HepG2 (cell line): ENCODE measurements around the gene SEC23IP. TPM values are rescaled to one million over a fixed set of nuclear protein-coding genes. Genes with fewer than 3 reads are reported as not detected.

Source experiments
- ATF7-NPFF ChIP-seq: sonication (generic); formaldehyde crosslinking; IDR thresholded peaks from 2 replicates; pipeline ENCODE4 v1.8.1; 2023; ENCODE audit warnings: mild to moderate bottlenecking, low read depth, missing genetic modification reagents, moderate library complexity
- ESRRA ChIP-seq: sonication (generic); formaldehyde crosslinking; IDR thresholded peaks from 2 replicates; pipeline ENCODE4 v1.5.1; 2020; ENCODE audit warnings: mild to moderate bottlenecking, low read depth, missing genetic modification reagents
- FLYWCH1 ChIP-seq: sonication (generic); formaldehyde crosslinking; IDR thresholded peaks from 2 replicates; pipeline ENCODE4 v1.8.1; 2023; ENCODE audit warnings: mild to moderate bottlenecking, missing genetic modification reagents
- HDAC1 ChIP-seq: sonication (generic); formaldehyde crosslinking; IDR thresholded peaks from 2 replicates; pipeline ENCODE4 v1.5.1; 2020; ENCODE audit warnings: mild to moderate bottlenecking, missing genetic modification reagents
- MYNN ChIP-seq: sonication (generic); formaldehyde crosslinking; IDR thresholded peaks from 2 replicates; pipeline ENCODE4 v1.4.0; 2020; ENCODE audit warnings: mild to moderate bottlenecking, low read depth, missing genetic modification reagents
- NFE2L2 ChIP-seq: fragments of 150-350 bp; IDR thresholded peaks from 2 replicates; pipeline ENCODE4 v1.6.1; 2014; ENCODE audit warnings: low read length
- PCBP1 ChIP-seq: fragments of 200-400 bp; formaldehyde crosslinking; IDR thresholded peaks from 2 replicates; pipeline ENCODE4 v1.6.1; 2017; ENCODE audit warnings: mild to moderate bottlenecking, low read depth, low read length, borderline replicate concordance
- RARG ChIP-seq: sonication (generic); formaldehyde crosslinking; IDR thresholded peaks from 2 replicates; pipeline ENCODE4 v1.4.0; 2020; ENCODE audit warnings: low read depth, mild to moderate bottlenecking, missing genetic modification reagents
- RCOR2 ChIP-seq: IDR thresholded peaks from 2 replicates; pipeline ENCODE4 v1.6.1; 2016; ENCODE audit warnings: missing biosample characterization, missing genetic modification reagents
- TEAD2 ChIP-seq: sonication (generic); formaldehyde crosslinking; IDR thresholded peaks from 2 replicates; pipeline ENCODE4 v1.9.0; 2021; ENCODE audit warnings: missing genetic modification reagents
- THAP11 ChIP-seq: IDR thresholded peaks from 2 replicates; pipeline ENCODE4 v1.6.1; 2016; ENCODE audit warnings: missing biosample characterization, missing genetic modification reagents
- TOPORS ChIP-seq: sonication (generic); formaldehyde crosslinking; IDR thresholded peaks from 2 replicates; pipeline ENCODE4 v1.8.0; 2023; ENCODE audit warnings: mild to moderate bottlenecking, missing genetic modification reagents
- ZNF17 ChIP-seq: sonication (generic); formaldehyde crosslinking; IDR thresholded peaks from 2 replicates; pipeline ENCODE4 v1.5.0; 2020; ENCODE audit warnings: mild to moderate bottlenecking, missing genetic modification reagents
- ZNF546 ChIP-seq: sonication (generic); formaldehyde crosslinking; conservative IDR thresholded peaks from 2 replicates; pipeline ENCODE4 v1.8.1; 2023; ENCODE audit warnings: mild to moderate bottlenecking, missing genetic modification reagents
- ZNF737 ChIP-seq: sonication (generic); formaldehyde crosslinking; IDR thresholded peaks from 2 replicates; pipeline ENCODE4 v1.5.0; 2020; ENCODE audit warnings: missing genetic modification reagents, mild to moderate bottlenecking, borderline replicate concordance
- ZNF773 ChIP-seq: sonication (generic); formaldehyde crosslinking; IDR thresholded peaks from 2 replicates; pipeline ENCODE4 v1.4.0; 2020; ENCODE audit warnings: missing genetic modification reagents, borderline replicate concordance
- ZSCAN31 ChIP-seq: sonication (generic); formaldehyde crosslinking; IDR thresholded peaks from 2 replicates; pipeline ENCODE4 v1.5.0; 2020; ENCODE audit warnings: low read depth, mild to moderate bottlenecking, missing genetic modification reagents
- polyA plus RNA-seq, 8 experiments: library from polyadenylated mRNA; depleted of rRNA in 3 of 8; stranded (reverse) in 7 of 8; unstranded in 1 of 8; fragments of >200 nt; fragmentation: Illumina TruSeq in 4 of 8; extraction: Trizol in 4 of 8; gene quantifications; 2 replicates each; pipeline versions ENCODE4 v1.2.1 to v1.2.3, GENCODE V29; 2011 to 2016; ENCODE audit warnings: low read depth in 4 of 8, missing spikeins in 1 of 8, mixed read lengths in 1 of 8; ENCODE audit not compliant: insufficient read depth in 1 of 8
- total RNA-seq, 5 experiments: library from RNA; depleted of rRNA; stranded (reverse); fragments of >200 nt; fragmentation: Illumina TruSeq; extraction: Trizol; gene quantifications; 2 replicates each; pipeline ENCODE4 v1.2.3, GENCODE V29; 2016; ENCODE audit warnings: low read depth in 1 of 5
- TF ChIP-seq, protein P1 (sequence below), 2 experiments: sonication (generic) in 1 of 2; formaldehyde crosslinking in 1 of 2; IDR thresholded peaks; 2 replicates each; pipeline versions ENCODE4 v1.6.1 to v1.9.0; 2014 to 2022; ENCODE audit warnings: antibody characterized with exemption in 1 of 2, borderline replicate concordance in 1 of 2, inconsistent platforms in 1 of 2, low read depth in 1 of 2, missing genetic modification reagents in 1 of 2
- TF ChIP-seq, protein P2 (sequence below): sonication (generic); formaldehyde crosslinking; IDR thresholded peaks from 2 replicates; pipeline ENCODE4 v1.5.1; 2020; ENCODE audit warnings: mild to moderate bottlenecking, missing genetic modification reagents, moderate library complexity

Gene SEC23IP
- total and polyA plus RNA-seq, 2 of the 13 experiments (the other 11 are each of a cell fraction or from before 2014, with no cell fraction given), result 32.3 to 57.7 TPM

GRCh38 chr10:119892188-119893065, at the start of gene SEC23IP (continued):
- TF ChIP-seq, protein P1, sequence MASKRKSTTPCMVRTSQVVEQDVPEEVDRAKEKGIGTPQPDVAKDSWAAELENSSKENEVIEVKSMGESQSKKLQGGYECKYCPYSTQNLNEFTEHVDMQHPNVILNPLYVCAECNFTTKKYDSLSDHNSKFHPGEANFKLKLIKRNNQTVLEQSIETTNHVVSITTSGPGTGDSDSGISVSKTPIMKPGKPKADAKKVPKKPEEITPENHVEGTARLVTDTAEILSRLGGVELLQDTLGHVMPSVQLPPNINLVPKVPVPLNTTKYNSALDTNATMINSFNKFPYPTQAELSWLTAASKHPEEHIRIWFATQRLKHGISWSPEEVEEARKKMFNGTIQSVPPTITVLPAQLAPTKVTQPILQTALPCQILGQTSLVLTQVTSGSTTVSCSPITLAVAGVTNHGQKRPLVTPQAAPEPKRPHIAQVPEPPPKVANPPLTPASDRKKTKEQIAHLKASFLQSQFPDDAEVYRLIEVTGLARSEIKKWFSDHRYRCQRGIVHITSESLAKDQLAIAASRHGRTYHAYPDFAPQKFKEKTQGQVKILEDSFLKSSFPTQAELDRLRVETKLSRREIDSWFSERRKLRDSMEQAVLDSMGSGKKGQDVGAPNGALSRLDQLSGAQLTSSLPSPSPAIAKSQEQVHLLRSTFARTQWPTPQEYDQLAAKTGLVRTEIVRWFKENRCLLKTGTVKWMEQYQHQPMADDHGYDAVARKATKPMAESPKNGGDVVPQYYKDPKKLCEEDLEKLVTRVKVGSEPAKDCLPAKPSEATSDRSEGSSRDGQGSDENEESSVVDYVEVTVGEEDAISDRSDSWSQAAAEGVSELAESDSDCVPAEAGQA (IDR thresholded peaks at IDR 0.05; ENCODE audit: low read depth), result peak; percentile 99
- TF ChIP-seq, protein P1 (CRISPR knock-in tag; IDR thresholded peaks at IDR 0.05; ENCODE audit: borderline replicate concordance), result no peak
- TF ChIP-seq THAP11 (CRISPR knock-in tag) (peak; percentile 92), ESRRA (CRISPR knock-in tag) (peak; percentile 41; the same call in 1 of the 2 replicates), ZNF773 (CRISPR knock-in tag) (no peak), HDAC1 (CRISPR knock-in tag) (peak; percentile 92), TOPORS (CRISPR knock-in tag) (peak; percentile 77; the same call in 1 of the 2 replicates), FLYWCH1 (CRISPR knock-in tag) (no peak), ZNF737 (CRISPR knock-in tag) (no peak), ZNF546 (CRISPR knock-in tag) (no peak), NFE2L2 (no peak), ATF7-NPFF (peak; percentile 83), RCOR2 (CRISPR knock-in tag) (peak; percentile 78), TEAD2 (CRISPR knock-in tag) (no peak), PCBP1 (0 out of 2 replicates have a peak, but pooled peaks have one; percentile 29), MYNN (CRISPR knock-in tag) (no peak), RARG (no peak), ZNF17 (CRISPR knock-in tag) (no peak), ZSCAN31 (CRISPR knock-in tag) (peak; percentile 81; the same call in 1 of the 2 replicates)
- TF ChIP-seq, protein P2, sequence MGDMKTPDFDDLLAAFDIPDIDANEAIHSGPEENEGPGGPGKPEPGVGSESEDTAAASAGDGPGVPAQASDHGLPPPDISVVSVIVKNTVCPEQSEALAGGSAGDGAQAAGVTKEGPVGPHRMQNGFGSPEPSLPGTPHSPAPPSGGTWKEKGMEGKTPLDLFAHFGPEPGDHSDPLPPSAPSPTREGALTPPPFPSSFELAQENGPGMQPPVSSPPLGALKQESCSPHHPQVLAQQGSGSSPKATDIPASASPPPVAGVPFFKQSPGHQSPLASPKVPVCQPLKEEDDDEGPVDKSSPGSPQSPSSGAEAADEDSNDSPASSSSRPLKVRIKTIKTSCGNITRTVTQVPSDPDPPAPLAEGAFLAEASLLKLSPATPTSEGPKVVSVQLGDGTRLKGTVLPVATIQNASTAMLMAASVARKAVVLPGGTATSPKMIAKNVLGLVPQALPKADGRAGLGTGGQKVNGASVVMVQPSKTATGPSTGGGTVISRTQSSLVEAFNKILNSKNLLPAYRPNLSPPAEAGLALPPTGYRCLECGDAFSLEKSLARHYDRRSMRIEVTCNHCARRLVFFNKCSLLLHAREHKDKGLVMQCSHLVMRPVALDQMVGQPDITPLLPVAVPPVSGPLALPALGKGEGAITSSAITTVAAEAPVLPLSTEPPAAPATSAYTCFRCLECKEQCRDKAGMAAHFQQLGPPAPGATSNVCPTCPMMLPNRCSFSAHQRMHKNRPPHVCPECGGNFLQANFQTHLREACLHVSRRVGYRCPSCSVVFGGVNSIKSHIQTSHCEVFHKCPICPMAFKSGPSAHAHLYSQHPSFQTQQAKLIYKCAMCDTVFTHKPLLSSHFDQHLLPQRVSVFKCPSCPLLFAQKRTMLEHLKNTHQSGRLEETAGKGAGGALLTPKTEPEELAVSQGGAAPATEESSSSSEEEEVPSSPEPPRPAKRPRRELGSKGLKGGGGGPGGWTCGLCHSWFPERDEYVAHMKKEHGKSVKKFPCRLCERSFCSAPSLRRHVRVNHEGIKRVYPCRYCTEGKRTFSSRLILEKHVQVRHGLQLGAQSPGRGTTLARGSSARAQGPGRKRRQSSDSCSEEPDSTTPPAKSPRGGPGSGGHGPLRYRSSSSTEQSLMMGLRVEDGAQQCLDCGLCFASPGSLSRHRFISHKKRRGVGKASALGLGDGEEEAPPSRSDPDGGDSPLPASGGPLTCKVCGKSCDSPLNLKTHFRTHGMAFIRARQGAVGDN (CRISPR knock-in tag), result peak; percentile 100
